PC-3 (cell line): Measurements from ENCODE around the gene AIRE. TPM values are rescaled to one million over a fixed set of nuclear protein-coding genes. Genes with fewer than 3 reads are reported as not detected.

Source experiments
- ATAC-seq: fragments of 200-7000 bp; cut with Tn5 transposase; 2 replicates; pipeline ENCODE4 v1.9.1; 2020; ENCODE audit warnings: mild to moderate bottlenecking, moderate library complexity
- BruUV-seq: library from RNA; stranded (reverse); fragments of 400-500 nt; replicated peaks from 2 replicates; lab custom pipeline; 2021; lab: Mats Ljungman, UMichigan
- CTCF ChIA-PET: fragments of 300-600 bp; sonication (Branson Sonifier 250); formaldehyde crosslinking; loops from one replicate; lab custom pipeline; 2022; ENCODE audit warnings: antibody characterized with exemption; lab: Charles Lee
- POLR2A ChIA-PET: fragments of 300-600 bp; sonication (Branson Sonifier 250); formaldehyde crosslinking; loops from one replicate; lab custom pipeline; 2022; ENCODE audit warnings: antibody characterized with exemption; ENCODE audit not compliant: unreplicated experiment; lab: Charles Lee
- DNase-seq: peaks from one replicate; pipeline ENCODE4 v3.0.0-alpha.2; 2015
- H2AFZ ChIP-seq: fragments of 300-600 bp; sonication (generic); 2 replicates; pipeline ENCODE4 v1.6.0; 2016; ENCODE audit warnings: antibody characterized with exemption, low read length
- H3F3A ChIP-seq: fragments of 300-600 bp; sonication (generic); one replicate; pipeline ENCODE4 v1.6.0; 2017; ENCODE audit warnings: antibody characterized with exemption, low read length, control low read depth, mild to moderate bottlenecking; ENCODE audit not compliant: unreplicated experiment
- H3K27ac ChIP-seq: fragments of 300-600 bp; sonication (generic); 2 replicates; pipeline ENCODE4 v1.5.1; 2016; ENCODE audit warnings: mild to moderate bottlenecking, low read length
- H3K27me3 ChIP-seq: fragments of 300-600 bp; sonication (generic); 2 replicates; pipeline ENCODE4 v1.6.1; 2016; ENCODE audit warnings: low read length, mixed read lengths
- H3K36me3 ChIP-seq: fragments of 300-600 bp; sonication (generic); 2 replicates; pipeline ENCODE4 v1.6.1; 2016; ENCODE audit warnings: low read depth, mixed run types, low read length, mixed read lengths
- H3K4me1 ChIP-seq: fragments of 300-600 bp; sonication (generic); 2 replicates; pipeline ENCODE4 v1.5.1; 2016; ENCODE audit warnings: low read length; ENCODE audit not compliant: insufficient read depth
- H3K4me2 ChIP-seq: fragments of 300-600 bp; sonication (generic); 2 replicates; pipeline ENCODE4 v1.6.0; 2016; ENCODE audit warnings: low read length
- H3K4me3 ChIP-seq: fragments of 300-600 bp; sonication (generic); 2 replicates; pipeline ENCODE4 v1.5.1; 2016; ENCODE audit warnings: mild to moderate bottlenecking, low read length, mixed read lengths
- H3K79me2 ChIP-seq: fragments of 300-600 bp; sonication (generic); 2 replicates; pipeline ENCODE4 v1.6.1; 2017; ENCODE audit warnings: low read length, mixed read lengths
- H3K9ac ChIP-seq: fragments of 300-600 bp; sonication (generic); 2 replicates; pipeline ENCODE4 v1.6.0; 2016; ENCODE audit warnings: mild to moderate bottlenecking, low read length
- H3K9me2 ChIP-seq: fragments of 300-600 bp; sonication (generic); replicated peaks from 2 replicates; pipeline ENCODE4 v1.6.1; 2016; ENCODE audit warnings: mixed run types, low read length, mixed read lengths
- H3K9me3 ChIP-seq: fragments of 300-600 bp; sonication (generic); 2 replicates; pipeline ENCODE4 v1.6.1; 2016; ENCODE audit warnings: low read length, mixed read lengths
- H4K20me1 ChIP-seq: fragments of 300-600 bp; sonication (generic); 2 replicates; pipeline ENCODE4 v1.6.1; 2016; ENCODE audit warnings: low read length, mixed read lengths
- EZH2 ChIP-seq: fragments of 300-600 bp; sonication (generic); IDR thresholded peaks from one replicate; pipeline ENCODE4 v1.6.1; 2017; ENCODE audit warnings: antibody characterized with exemption, mild to moderate bottlenecking, low read length; ENCODE audit not compliant: unreplicated experiment
- EZH2phosphoT487 ChIP-seq: fragments of 300-600 bp; sonication (generic); IDR thresholded peaks from 2 replicates; pipeline ENCODE4 v1.6.1; 2018; ENCODE audit warnings: mild to moderate bottlenecking, antibody characterized with exemption, low read length, borderline replicate concordance
- intact Hi-C: fragments of 100-400 bp; cut with micrococcal nuclease; formaldehyde crosslinking; loops from 2 replicates; pipeline ENCODE4 v1.9.0; 2023
- total RNA-seq: library from RNA; depleted of rRNA; stranded (reverse); fragments of >200 nt; gene quantifications from 2 replicates; pipeline ENCODE4 v1.2.3, GENCODE V29; 2014
- TF ChIP-seq, protein P1 (sequence below): fragments of 300-600 bp; sonication (generic); conservative IDR thresholded peaks from 2 replicates; pipeline ENCODE4 v1.5.1; 2017; ENCODE audit warnings: antibody characterized with exemption, low read depth, mild to moderate bottlenecking, low read length

Gene AIRE
- total RNA-seq, 1 experiment from 2014 or later: not detected

GRCh38 chr21:44271558-44272283 is 14.0 kb upstream of the AIRE start:
- Histone ChIP-seq H3F3A (no peaks in the 10 kb centered on the region), H4K20me1 (no peaks in the 10 kb centered on the region), H3K27ac (no peak overlapping the region), H3K9me3 (no peaks in the 10 kb centered on the region), H3K9ac (no peak overlapping the region), H2AFZ (no peak overlapping the region), H3K36me3 (no peaks in the 10 kb centered on the region), H3K79me2 (no peaks in the 10 kb centered on the region), H3K4me2 (no peak overlapping the region), H3K4me1 (no peaks in the 10 kb centered on the region), H3K9me2 (no peaks in the 10 kb centered on the region), H3K4me3 (no peak overlapping the region), H3K27me3 (no peaks in the 10 kb centered on the region; the same call in 1 of the 2 replicates)
- ChIA-PET CTCF (no interaction called here), POLR2A (no interaction called here)
- ATAC-seq (no peak), DNase-seq (no peak)
- no TSS peak for BruUV-seq
- intact Hi-C loops: no loop called here
- TF ChIP-seq, protein P1, sequence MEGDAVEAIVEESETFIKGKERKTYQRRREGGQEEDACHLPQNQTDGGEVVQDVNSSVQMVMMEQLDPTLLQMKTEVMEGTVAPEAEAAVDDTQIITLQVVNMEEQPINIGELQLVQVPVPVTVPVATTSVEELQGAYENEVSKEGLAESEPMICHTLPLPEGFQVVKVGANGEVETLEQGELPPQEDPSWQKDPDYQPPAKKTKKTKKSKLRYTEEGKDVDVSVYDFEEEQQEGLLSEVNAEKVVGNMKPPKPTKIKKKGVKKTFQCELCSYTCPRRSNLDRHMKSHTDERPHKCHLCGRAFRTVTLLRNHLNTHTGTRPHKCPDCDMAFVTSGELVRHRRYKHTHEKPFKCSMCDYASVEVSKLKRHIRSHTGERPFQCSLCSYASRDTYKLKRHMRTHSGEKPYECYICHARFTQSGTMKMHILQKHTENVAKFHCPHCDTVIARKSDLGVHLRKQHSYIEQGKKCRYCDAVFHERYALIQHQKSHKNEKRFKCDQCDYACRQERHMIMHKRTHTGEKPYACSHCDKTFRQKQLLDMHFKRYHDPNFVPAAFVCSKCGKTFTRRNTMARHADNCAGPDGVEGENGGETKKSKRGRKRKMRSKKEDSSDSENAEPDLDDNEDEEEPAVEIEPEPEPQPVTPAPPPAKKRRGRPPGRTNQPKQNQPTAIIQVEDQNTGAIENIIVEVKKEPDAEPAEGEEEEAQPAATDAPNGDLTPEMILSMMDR: no peak
- TF ChIP-seq EZH2phosphoT487: no peak
- no peak for TF ChIP-seq EZH2

- Histone ChIP-seq H3K4me1 (no peaks in the 10 kb centered on the region), H3K36me3 (no peaks in the 10 kb centered on the region), H3K27me3 (no peaks in the 10 kb centered on the region; the same call in 1 of the 2 replicates), H3K4me2 (no peak overlapping the region), H3K9ac (no peak overlapping the region), H3F3A (no peaks in the 10 kb centered on the region), H3K79me2 (no peaks in the 10 kb centered on the region), H2AFZ (no peak overlapping the region), H3K9me3 (no peaks in the 10 kb centered on the region), H3K27ac (no peak overlapping the region), H4K20me1 (no peaks in the 10 kb centered on the region), H3K4me3 (no peak overlapping the region), H3K9me2 (no peaks in the 10 kb centered on the region)
- no peak for DNase-seq
- TF ChIP-seq, protein P1: no peak
- TF ChIP-seq EZH2 (no peak), EZH2phosphoT487 (no peak)
- BruUV-seq: no TSS peak
- intact Hi-C loops: no loop called here
- POLR2A ChIA-PET: no interaction called here
- CTCF ChIA-PET: no interaction called here
- ATAC-seq: no peak
Measured at GRCh38 chr21:44272284-44272858, 13.3 kb upstream of the AIRE start.

DNA sequence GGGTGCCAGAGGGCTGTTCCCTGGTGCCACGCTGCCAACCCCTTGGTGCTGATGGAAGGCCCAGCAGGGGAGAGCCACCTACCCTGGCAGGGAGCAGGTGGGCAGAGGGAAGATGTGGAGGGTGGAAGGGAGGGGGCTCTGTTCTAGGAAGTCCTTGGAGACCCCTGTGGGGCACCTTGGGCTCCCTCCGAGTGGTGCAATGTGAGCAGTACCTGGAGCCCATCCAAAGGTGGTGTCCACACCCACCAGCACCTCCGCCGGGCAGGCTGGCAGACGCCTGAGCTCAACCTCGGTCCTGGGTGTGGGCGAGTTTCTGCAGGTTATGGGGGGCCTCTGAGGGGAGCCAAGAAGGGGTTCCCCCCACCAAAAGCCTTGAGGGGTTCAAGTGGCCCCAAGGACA is 12.6 kb upstream of the AIRE start:
- TF ChIP-seq EZH2: no peak
- TF ChIP-seq, protein P1: no peak
- no peak for TF ChIP-seq EZH2phosphoT487
- ATAC-seq: no peak
- POLR2A ChIA-PET: no interaction called here
- Histone ChIP-seq H3K27me3 (no peaks in the 10 kb centered on the region; the same call in 1 of the 2 replicates), H3K4me1 (no peaks in the 10 kb centered on the region), H3K9me3 (no peaks in the 10 kb centered on the region), H3K9me2 (no peaks in the 10 kb centered on the region), H2AFZ (no peak overlapping the region), H3K27ac (no peak overlapping the region), H3K9ac (no peak overlapping the region), H4K20me1 (no peaks in the 10 kb centered on the region), H3K36me3 (no peaks in the 10 kb centered on the region), H3K79me2 (no peaks in the 10 kb centered on the region), H3F3A (no peaks in the 10 kb centered on the region), H3K4me2 (no peak overlapping the region), H3K4me3 (no peak overlapping the region)
- no peak for DNase-seq
- CTCF ChIA-PET: no interaction called here
- BruUV-seq: no TSS peak
- intact Hi-C loops: no loop called here
